HG02938 (cell line): ENCODE data around the gene ANO9.
"Not testable (repeated sequence)": the region's sequence is repeated elsewhere in the genome, so short reads cannot be mapped to it uniquely, and the experiment has no call there.

Experiments used
- ATAC-seq: cut with Tn5 transposase; IDR thresholded peaks from one replicate; pipeline ENCODE4 v1.9.1; 2021; ENCODE audit warnings: mild to moderate bottlenecking, moderate library complexity; ENCODE audit not compliant: unreplicated experiment

Gene ANO9

DNA sequence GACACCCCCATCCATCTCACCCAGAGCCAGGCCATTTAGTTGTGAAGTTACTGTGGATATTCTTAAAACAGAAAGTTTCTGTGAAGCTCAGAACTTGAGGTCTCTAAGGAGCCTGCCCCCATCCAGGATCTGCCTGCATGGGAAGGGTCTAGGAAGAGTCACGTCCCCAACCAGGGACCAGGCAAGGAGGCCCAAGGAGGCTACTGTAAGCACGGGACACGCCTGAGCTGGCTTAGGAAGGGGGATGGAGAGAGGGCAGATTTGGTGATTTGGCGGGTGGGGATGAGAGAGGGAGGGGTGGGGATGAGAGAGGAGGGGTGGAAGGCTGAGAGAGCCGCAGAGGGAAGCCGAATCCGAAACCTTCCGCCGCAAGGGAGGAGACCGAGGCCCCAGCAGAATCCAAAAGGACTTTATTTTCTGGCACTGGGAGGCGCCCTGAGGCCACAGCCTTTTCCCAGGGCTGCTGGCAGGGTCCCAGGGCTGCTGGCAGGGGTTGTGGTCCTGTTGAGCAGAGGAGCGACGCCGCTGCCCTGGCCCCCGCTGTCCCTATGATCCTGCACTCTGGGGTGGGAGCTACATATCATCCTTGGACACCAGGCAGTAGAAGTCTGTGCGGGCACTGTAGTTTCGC, 36.4 kb downstream of the ANO9 start:
- ATAC-seq, result no peak

DNA sequence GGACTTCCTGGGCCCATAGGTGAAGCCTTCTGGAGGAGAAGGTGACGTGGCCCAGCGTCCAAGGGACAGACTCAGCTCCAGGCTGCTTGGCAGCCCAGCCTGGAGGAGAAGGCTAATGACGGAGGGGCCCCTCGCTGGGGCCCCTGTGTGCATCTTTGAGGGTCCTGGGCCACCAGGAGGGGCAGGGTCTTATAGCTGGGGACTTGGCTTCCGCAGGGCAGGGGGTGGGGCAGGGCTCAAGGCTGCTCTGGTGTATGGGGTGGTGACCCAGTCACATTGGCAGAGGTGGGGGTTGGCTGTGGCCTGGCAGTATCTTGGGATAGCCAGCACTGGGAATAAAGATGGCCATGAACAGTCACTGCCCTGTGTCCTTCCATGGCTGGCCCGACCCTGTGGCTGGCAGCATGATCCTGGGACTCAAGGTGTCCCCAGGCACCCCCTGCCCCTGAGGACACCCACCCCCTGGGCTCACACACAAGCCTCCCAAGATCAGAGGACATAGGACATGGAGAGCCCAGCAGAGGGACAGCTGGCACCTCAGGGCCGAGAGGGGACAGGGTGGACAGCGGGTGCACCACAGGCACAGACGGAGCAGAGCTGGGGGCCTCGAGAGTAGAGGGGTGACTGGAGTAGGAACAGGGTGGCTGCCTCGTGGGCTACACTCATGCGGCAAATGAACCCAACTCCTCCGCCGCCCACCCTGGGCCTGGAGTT, 37.1 kb downstream of the ANO9 start:
- ATAC-seq, result no peak

DNA sequence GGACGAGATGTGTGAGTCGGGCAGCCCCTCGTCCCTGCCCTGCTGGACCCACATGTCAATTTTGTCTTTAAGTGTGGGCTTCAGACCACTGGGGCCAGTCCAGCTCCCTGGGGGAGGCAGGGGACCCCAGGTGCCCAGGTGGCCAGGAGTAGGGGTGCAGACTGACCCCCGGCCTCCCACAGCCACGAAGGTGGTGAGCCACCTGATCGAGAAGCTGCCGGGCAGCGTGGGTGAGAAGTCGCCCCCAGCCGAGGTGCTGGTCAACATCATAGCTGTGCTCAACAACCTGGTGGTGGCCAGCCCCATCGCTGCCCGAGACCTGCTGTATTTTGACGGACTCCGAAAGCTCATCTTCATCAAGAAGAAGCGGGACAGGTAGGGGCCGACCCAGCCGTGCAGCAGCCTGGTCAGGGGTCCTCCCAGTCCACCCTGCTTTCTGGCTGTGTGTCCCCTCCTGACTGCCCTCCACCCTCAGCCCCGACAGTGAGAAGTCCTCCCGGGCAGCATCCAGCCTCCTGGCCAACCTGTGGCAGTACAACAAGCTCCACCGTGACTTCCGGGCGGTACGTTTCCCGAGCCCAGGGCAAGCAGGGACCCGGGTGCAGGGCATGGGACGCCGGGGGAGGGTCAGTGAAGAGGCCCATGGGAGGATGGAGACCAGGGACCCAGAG, 37.9 kb downstream of the ANO9 start:
- no peak for ATAC-seq

DNA sequence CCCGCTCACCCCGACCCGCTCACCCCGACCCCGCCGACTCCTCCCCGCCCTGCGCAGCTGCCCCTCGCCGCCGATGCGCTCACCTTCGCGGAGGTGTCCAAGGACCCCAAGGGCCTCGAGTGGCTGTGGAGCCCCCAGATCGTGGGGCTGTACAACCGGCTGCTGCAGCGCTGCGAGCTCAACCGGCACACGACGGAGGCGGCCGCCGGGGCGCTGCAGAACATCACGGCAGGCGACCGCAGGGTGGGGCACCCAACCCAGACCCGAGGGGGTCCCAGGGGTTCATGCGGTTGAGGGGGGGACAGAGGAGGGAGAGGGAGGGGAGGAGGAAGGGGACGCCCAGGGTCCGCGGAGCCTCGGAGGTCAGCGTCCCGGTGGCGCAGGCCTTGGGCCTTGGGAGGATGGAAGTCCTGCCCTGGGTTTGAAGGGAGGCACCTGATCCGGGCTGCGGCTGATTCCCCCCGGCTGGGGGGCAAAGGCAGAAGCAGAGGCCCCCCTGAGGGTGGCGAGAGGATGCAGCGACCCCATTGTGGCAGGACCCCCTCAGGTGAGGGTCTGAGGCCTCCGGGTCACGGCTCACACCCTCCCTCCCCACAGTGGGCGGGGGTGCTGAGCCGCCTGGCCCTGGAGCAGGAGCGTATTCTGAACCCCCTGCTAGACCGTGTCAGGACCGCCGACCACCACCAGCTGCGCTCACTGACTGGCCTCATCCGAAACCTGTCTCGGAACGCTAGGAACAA, 38.6 kb downstream of the ANO9 start:
- no peak for ATAC-seq

DNA sequence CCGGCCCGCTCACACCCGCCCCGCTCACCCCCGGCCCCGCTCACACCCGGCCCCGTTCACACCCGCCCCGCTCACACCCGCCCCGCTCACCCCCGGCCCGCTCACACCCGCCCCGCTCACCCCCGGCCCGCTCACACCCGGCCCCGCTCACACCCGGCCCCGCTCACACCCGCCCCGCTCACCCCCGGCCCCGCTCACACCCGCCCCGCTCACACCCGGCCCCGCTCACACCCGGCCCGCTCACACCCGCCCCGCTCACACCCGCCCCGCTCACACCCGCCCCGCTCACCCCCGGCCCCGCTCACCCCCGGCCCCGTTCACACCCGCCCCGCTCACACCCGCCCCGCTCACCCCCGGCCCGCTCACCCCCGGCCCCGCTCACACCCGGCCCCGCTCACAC, 40.6 kb downstream of the ANO9 start:
- ATAC-seq, result not testable (repeated sequence)

DNA sequence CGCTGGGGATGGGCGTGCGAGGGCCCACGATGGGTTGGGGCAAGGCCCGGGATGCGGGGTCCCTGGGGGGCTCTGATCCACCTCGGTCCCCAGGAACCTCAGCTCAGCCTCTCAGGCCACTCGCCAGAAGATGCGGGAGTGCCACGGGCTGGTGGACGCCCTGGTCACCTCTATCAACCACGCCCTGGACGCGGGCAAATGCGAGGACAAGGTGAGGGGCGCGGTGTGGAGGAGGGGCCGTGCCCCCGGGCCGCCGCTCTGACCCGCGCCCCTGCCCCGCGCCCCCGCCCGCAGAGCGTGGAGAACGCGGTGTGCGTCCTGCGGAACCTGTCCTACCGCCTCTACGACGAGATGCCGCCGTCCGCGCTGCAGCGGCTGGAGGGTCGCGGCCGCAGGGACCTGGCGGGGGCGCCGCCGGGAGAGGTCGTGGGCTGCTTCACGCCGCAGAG, 41.5 kb downstream of the ANO9 start:
- no peak for ATAC-seq

DNA sequence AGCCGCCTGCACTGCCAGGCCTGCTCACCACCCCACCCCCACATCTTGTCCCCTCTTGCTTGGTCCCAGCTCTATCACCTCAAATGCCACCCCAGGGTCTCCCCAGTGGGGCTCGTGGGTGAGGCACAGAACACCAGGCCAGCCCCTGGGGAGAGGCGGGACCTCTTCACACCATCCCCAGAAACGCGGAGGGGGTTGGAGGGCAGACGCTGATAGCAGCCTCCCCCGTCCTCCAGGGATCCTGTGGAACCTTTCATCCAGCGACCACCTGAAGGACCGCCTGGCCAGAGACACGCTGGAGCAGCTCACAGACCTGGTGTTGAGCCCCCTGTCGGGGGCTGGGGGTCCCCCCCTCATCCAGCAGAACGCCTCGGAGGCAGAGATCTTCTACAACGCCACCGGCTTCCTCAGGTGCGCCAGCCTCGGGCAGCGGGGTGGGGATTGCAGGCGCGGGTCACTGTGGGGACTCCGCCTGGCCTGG, 42.0 kb downstream of the ANO9 start:
- ATAC-seq, result no peak

DNA sequence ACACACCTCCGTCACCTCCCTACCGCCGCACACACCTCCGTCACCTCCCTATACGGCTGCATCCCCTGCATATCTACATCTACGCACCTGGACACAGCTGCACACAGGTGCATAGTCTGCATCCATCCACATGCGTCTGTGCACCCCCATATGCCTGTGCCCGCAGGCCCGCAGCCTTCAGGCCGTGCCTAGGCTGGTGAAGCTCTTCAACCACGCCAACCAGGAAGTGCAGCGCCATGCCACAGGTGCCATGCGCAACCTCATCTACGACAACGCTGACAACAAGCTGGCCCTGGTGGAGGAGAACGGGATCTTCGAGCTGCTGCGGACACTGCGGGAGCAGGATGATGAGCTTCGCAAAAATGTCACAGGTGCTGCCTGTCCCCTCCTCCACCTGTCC, 43.0 kb downstream of the ANO9 start:
- ATAC-seq, result no peak

DNA sequence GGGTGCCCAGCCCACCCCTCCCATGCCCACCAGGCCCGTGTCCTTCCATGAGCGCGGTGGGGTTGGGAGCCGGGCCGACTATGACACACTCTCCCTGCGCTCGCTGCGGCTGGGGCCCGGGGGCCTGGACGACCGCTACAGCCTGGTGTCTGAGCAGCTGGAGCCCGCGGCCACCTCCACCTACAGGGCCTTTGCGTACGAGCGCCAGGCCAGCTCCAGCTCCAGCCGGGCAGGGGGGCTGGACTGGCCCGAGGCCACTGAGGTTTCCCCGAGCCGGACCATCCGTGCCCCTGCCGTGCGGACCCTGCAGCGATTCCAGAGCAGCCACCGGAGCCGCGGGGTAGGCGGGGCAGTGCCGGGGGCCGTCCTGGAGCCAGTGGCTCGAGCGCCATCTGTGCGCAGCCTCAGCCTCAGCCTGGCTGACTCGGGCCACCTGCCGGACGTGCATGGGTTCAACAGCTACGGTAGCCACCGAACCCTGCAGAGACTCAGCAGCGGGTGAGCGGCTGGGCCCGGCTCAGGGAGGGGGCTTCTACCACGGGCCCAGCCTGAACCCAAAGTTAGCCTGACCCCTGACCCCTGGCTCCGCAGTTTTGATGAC, 44.8 kb downstream of the ANO9 start:
- peak; percentile 77 for ATAC-seq

DNA sequence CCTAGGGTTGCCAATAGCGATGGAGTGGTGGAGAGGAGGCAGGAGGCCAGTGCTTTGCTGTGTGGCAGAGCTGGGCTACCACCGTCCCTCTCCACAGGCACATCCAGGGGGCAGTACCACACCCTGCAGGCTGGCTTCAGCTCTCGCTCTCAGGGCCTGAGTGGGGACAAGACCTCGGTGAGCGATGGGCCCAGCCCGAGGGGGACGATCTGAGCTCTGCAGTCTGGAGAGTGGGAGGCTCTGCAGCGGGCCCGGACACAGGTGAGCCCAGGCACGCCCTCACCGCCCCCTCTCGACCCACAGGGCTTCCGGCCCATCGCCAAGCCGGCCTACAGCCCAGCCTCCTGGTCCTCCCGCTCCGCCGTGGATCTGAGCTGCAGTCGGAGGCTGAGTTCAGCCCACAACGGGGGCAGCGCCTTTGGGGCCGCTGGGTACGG, 45.3 kb downstream of the ANO9 start:
- no peak for ATAC-seq

DNA sequence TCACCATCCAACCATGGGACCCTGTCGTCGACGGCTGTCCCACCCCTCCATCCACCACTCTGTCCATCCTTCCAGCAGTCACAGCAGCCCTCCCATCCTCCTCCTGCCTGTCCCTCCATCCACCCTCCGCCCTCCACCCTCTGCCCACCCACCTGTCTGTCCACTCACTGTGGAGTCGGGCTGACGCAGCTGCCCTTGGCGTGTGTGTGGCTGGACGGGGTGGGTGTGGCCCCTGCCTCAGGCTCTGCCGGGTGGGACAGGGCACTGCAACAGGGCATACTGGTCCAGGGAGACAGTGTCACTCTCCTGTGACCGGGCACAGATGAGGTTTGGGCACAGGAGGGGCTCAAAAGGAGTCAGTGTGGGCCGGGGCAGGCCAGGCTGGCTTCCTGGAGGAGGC, 45.9 kb downstream of the ANO9 start:
- no peak for ATAC-seq

DNA sequence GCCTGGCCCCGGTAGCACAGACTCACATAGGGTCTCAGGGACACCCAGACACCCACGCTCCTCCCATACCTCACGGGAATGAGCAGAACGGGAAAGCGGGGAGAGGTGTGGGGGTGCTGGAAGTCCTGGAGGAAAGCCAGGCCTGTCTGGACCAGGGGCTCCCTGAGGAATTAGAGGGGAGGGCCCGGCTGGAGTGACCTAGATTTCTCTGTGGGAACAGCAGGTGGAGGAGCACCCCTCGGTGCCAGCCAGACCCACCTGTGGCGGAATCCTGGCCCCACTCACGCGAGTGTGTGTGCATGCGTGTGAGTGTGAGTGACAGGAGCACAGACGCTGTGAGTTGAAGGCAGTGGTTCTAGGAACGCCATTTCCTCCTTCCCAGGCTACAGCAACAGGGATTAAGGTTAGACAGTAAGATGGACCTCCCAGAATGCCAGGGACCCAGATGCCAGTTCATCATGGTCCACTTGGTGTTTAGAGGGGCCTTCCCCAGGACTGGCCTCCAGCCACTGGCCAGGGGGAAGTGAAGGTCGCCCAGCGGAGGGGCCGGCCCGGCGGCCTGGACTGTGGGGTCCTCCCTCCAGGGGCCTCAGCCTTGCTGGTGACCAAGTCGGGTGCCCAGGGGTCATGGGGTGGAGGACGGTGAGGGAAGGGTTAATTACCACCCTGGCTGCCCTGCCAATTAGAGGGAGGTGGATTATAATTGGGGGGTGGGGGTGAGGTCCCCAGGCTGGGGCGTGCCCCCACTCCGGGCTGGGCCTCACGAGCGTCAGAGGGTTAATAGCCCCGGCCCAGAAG, 46.8 kb downstream of the ANO9 start:
- no peak for ATAC-seq

DNA sequence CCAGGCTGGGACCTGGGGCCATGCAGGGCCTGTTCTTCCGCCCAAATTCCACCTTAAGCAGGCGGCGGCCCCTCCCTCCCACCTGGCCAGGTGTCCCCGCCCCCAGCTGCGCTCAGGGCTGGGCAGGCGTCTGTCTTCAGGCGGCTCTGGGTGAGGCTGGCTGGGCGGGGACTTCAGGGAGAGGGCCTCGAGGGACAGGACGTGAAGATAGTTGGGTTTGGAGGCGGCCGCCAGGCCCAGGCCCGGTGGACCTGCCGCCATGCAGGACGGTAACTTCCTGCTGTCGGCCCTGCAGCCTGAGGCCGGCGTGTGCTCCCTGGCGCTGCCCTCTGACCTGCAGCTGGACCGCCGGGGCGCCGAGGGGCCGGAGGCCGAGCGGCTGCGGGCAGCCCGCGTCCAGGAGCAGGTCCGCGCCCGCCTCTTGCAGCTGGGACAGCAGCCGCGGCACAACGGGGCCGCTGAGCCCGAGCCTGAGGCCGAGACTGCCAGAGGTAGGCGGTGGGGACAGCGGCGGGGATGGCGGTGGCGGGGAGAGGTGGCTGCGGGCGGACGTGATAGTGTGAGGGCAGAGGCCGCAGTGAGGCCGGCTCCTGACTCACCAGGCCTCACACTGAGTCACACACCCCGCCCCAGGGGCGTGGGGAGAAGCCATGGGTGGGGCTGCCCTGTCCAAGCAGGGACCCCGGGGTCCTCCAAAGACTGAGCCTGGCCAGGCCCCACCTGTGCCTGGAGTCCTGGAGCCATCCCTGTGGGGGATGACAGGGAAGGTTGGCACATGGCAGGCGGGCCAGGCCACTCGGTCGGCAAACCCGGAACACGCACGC, 47.6 kb downstream of the ANO9 start, which contains the start of gene PKP3:
Gene PKP3, plus strand, starts transcription at position 176 of the 824 bp plus-strand sequence. Its CDS starts 84 bp downstream, at position 260.
- no peak for ATAC-seq

DNA sequence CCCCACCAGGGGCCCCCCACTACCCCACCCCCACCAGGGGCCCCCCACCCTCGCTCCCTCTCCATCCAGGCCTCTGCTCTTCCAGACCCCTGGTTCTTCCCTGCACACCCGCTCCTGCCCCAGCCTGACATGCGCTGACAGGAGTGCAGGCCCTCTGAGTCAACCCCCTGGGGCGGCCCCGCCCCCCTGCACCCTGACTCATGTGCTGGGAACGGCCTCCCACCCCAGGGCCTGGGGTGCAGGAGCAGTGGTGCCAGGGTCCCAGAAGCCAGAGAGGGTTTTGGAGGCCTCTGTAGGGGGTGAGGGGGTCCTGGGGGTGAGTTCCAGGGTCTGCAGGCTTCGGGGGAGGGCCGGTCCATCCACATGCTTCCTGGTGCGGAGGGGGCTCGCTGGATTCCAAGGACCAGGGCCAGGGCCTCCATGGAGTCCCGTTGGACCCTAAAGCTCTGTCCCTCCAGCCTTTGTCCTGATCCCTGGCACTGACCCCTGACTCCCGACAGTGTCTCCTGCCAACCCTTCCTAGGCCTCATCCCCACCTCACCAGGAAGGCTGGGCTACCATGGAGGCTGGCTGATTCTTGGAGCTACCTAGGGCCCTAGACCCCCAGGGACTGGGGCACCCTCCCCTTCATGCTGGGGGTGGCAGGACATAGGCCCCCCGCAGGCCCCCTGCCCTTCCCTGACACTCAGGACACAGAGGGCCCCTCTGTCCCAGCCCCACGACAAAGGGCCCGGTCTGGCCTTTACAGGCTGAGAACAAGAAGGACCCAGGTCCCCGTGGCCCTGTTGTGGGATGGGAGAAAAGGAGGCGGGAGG, 48.4 kb downstream of the ANO9 start:
- no peak for ATAC-seq

DNA sequence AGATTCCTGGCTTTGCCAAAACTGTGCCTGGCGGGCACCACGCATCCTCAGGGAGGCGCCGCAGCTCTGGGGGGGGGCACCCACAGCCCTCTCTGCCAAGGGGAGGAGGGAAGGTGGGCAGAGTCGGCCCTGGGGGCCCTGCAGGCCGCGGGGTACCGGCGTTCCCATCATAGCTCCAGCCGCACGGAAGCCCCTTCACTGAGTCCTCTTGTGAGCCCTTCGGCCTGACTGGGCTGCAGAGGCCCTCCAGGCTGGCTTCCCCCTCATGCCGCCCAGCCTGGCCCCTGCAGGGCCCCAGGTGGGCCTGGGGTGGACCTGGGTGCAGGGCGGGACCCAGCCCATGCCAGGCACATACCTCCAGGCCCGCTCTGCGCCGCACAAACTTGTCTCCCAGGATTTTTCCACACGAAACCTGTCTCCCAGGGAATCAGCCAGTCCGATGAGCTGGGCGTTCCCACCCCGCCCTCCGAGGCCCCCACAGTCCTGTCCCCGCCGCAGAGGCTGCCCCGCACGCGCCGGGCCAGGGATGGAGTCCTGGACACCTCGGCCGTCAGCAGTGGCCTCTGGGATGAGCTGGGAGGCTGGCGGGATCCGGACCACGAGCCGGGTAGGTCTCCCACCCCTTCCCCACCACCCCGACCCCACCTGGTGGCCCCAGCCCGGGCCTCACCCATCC, 49.6 kb downstream of the ANO9 start:
- no peak for ATAC-seq

DNA sequence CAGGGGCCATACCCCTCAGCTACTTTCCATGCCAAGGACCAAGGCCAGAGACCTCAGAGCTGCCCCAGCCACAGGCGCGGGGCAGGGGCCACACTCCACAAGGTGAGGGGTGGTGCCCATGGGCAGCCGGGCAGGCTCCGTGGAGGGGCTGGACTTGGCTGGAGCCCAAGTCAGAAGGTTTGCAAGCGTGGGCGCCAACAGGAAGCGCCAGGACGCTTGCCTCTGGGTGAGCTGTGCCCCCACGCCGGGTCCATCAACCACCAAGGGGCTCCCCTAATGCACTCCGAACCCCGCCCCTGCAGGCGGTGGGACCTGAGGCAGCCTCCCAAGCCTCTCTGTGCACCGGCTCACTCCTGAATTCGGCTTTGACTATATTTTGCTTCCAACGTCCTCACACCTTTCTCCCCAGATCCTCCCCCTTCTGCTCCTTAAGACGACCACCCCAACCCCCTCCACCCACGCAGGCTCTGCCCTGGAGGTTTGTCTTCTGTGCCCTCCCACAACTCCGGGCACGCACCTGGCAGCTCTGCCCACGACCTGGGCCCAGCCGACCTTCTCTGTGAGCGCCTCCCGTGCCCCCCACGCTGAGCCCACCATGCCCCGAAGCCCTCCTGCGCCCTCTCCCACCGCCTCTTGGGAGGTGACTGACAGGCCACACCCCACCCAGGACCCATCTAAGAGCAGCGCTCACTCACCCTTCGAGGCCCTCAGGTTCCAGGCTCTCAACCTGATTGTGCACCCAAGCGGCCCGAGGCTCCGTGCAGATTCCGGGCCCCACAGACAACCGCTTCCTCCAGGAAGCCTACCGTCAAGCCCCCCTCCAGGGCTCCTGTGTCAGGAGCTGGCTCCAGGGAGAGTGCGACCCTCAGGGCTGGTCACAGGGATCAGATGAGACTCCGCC, 50.4 kb downstream of the ANO9 start:
- no peak for ATAC-seq

DNA sequence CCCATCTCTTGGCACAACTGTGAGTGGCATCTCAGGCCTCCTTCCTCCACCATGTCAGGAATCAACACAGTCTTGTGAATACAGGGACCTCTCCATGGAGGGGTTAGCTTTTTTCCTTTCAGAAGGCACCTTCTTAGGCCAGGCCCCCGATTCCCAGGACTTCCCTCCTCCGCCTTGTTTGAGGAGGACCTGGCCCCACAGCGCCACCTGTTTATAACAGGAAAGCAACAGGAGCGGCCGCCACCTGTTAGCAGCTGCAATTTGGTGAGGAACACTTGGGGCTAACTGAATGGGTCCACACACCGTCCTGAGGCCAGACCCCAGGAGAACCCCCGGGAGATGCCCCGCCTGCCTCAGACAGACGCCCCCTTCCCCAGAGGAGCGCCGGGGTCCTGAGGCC, 51.6 kb downstream of the ANO9 start:
- no peak for ATAC-seq
